Measurements from ENCODE around the gene DCUN1D5.

DCUN1D5 gene

DNA sequence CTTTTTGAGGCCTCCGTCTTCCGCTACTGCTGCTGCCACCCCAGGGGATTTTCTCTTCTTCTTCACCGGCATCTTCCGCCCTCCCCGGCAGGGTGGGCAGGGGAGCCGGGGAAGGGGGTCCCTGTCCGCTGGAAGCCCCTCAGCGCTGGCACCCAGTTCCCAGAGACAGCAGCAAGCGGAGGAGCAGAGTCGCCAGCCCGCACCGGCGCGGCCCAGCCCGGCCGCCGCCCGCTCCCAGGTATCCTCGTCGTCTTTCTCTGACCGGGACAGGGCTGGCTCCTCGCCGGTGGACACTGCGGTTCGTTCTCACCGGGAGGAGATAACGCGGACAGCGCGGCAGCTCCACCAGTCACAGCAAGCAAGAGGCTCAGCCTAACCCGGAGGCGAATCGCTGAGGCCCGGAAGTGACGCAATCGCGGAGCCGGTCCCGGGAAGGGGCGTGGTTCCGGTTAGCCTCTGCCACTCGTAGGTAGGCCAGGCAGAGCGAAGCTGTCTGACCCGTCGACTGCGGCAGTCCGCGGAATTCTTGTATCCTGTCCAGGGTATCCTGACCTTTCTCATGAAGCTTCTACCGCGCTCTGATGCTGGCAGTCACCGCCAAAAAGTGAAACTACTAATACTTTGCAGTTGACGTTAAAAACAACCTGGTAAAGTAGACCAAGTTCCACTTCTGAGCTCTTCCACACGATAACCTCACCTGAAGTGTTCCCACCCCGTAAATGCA is at the start of gene DCUN1D5:
Gene DCUN1D5 (minus strand): TSS at position 360 of the 724 bp plus-strand sequence. CDS start 288 bp downstream, at position 72.
- DNase-seq, result peak; percentile 79 to 95

DNA sequence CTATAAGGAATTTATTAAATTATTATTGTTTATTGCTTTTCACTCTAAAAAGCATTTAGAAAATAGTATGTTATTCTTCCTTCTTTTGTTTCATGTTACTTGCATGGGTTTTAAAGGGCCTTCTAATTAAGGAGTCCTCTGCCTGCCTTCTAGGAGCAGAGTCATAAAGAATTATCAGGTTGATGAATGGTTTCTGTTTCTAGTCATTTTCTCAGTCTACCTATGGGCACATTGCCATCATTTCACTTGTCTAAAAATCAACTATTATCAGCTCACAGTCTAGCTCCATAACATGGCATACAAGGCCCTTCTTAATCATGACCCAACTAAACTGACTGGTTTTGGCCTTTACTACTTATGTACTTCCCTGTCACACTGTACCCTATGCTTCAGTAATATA is 33.5 kb upstream of the DCUN1D5 start:
- no peak for DNase-seq

DNA sequence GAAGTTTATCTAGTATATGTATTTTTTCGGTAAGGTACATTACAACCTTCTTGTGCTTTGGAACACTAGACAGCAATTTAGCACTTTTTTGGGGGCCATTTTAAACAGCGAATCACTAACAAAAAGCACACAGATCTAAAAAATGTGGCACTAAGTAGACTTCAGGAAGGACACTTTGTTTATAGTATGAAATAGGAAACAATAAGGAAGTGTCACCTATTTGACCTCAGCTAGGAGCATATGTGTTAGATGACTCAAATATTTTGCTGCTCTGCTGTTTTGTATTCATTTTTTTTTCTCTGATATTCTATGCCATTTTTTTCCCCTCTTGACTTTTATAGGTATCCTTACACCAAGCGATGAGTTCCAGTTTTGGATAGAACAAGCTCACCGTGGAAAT is 22.9 kb upstream of the DCUN1D5 start:
- no peak for DNase-seq

DNA sequence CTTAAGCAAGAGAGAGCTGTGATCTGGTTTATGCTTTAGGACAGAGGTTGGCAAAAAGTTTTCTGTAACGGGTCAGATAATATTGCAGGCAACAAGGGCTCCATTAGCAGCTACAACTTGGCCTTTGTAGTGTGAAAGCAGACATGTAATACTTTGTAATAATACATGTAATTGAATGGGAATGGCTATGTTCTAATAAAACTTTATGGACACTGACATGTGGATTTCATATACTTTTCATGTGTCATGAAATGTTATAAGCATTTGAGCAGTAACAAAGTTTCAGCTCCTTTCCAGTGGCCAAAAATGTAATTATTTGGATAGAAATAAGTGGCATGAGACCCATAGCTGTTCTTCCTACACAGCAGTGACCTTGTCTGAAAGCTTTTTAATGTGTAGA is 20.4 kb upstream of the DCUN1D5 start:
- DNase-seq, result no peak

DNA sequence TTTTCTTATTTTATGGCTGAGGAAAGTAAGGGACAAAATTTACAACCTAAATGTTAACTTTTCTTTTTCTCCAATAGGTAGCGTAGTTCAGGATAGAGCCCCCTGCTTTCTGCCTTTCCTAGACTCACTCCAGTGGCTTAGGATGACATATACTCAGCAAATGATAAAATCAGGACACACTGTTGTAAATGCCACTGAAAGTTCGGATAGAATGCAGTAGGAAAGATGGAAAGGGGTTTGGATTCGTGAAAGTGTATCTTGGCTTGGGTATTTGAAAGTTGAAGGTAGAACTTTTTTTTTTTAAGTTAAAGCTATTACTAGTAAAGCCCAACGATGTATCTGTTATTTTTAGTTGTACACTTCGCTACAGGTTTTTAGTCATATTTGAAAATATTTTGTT is 19.4 kb upstream of the DCUN1D5 start:
- no peak for DNase-seq

DNA sequence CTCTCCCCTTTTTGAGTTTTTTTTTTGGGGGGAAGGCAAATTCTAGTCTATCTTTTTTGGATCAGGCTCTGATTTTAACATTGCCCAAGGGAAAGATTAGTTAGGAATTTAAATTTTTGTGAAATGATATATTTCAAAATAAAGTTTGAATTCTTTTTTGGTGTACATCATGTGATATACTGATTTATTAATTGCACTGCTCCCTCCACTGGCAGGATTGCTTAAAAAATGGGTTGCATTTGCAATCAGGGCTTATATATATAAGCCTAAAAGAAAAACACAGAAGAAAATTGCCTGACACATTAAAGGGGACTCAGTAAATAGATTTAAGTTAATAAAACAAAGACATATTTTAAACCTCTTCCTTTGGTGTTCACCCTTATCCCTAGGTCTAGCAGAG is 18.4 kb upstream of the DCUN1D5 start:
- DNase-seq, result no peak

DNA sequence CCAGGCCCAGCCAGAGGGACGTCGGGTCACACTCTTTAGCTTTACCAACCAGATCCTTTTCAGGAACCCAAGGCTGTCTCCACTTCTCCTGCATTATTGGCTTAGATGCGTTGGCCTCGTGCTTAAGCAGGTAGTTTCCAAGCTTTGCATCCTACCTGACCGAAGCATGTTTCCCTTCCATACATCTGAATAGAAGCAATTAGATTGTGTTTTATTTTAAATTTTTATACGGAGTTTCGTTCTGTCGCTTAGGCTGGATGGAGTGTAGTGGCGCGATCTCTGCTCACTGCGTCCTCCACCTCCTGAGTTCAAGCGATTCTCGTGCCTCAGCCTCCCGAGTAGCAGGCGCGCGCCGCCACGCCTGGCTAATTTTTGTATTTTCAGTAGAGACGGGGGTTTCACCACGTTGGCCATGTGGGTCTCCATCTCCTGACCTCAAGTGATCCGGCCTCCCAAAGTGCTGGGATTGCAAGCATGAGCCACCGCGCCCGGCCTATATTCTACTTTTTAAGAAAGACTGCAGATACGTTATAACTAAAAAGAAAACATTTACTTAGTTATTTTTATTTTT is 17.9 kb upstream of the DCUN1D5 start:
- DNase-seq, result no peak

DNA sequence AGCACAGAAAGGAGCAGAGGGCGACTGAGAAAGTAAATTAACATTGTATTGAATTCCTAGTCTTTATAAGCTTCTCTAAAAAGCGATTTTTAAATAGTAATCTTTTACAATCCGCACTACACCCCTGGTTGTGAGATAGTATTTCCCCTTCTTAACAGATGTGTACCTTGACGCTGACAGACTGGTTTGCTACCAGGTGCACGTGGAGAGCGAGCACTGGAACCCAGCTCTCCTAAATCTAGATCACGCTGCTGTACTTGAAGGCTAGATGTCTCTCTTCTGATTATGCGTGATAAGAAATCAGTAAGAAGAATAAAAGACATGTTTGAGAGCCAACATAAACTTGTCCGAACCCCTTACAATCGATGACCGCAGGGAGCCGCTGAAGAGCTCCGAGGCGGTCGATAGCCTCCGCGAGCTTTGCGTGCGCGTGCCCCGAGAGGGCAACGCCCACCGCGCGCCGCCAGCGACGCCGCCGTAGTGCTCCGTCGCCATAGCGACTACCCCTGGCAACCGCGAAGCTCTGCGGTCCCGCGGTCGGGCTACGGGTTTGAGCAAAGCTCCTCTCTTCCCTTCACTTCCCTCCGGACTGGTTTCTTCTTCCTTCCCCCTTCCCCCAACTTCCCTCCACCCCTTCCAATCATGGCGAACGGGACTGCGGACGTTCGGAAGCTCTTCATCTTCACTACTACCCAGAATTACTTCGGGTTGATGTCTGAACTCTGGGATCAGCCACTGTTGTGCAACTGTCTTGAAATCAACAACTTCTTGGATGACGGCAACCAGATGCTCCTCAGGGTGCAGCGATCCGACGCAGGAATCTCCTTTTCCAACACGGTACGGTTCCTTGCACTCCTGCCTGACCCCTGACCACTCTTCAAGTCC is 17.2 kb upstream of the DCUN1D5 start, which contains the start of gene DYNC2H1:
Gene DYNC2H1 (plus strand): TSS at position 494 of the 885 bp plus-strand sequence. CDS start 149 bp downstream, at position 643.
- peak; percentile 91 to 97 for DNase-seq

DNA sequence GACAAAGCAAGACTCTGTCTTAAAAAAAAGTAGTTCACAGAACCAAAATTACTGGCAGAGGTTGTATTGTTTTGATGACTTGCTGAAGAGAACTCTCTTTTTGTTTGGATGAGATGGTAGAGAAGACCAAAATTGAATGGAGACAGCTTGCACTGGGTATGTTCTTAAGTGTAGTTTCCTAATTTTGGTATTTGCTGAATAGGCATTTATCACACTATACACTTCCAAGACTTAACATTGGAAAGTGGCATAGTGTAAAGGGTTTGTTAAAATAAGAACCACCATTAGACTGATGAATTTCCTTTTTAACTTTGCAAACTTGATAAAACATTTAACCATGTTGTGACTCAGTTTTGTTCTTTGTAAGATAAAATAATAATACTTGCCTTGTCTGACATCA is 5.3 kb upstream of the DCUN1D5 start:
- no peak for DNase-seq

DNA sequence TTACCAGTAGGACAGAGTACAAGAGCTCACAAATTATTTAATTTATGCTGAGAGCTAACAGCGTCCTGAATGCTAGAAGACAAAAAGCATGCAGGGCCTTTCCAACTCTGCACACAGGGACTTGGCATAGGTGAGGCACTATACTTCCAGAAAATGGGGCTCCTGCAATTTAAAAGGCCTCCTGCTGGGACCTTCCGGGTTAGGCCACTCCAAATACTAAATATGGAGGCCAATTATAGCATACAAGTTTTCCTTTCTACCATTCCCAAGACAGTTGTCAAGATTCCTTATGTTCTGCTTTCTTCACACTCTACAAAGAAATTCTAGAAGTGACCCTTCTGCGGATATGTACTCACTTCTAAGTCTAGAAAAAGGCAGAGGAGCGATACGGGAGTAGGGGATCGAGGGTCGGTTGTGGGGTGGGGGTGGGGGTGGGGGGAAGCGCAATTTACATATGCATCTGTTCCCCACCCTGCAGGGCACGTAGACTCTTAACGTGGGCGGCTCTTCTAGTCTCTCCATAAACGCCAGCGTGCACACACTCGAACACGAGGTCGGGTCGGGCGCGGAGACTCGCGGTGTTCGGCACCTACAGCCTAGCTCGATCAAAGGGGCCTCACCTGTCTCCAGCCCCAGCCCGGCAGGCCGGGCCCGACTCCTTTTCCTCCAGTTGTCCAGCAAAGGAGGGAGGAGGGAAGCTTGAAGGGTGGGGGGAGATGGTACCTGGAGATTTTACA is 728 bp downstream of the DCUN1D5 start:
- DNase-seq, result peak; percentile 39 to 48

DNA sequence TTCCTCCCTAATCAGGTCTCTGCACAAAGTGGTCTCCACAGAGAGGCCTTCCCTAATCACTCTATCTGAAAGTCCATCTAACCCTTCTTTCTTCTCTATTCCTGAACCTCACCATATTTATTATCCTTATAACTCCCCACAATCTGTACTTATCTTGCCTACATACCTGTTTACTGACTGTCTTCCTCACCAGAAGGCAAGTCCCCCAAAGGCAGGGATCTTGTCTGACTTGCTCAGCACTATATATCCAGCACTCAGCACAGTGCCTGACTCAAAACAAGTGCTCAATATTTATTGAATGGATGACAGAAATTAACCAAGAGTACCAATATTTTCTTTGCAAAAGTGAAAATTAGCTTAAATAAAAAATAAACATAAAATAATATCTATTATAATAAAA is 5.5 kb downstream of the DCUN1D5 start:
- DNase-seq, result no peak

DNA sequence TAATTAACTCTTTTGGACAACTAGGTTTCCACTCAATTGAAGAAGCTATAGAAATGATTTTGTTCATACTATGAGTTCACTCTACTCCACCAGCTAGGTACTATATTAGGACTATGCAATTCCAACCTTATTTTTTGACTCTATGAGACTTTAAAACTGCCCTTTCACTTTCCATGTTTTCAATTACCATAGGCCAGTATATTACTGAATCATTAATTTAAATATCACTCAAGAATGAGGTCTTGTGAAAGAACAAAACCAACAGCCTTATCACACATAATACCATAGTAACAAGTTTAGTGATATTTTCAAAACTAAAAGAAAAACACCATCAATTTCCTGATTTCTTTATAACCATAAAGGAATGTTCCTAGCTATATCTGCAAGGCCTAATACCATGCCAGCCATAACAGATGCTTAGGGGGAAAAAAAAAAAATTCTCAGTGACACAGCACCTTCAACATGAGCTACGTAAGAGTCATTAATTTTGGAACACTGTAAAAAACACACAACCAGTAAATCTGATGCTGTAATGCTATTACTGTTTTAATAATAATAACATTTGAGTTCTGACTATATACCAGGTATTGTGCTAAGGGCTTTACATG is 6.1 kb downstream of the DCUN1D5 start:
- DNase-seq, result no peak

DNA sequence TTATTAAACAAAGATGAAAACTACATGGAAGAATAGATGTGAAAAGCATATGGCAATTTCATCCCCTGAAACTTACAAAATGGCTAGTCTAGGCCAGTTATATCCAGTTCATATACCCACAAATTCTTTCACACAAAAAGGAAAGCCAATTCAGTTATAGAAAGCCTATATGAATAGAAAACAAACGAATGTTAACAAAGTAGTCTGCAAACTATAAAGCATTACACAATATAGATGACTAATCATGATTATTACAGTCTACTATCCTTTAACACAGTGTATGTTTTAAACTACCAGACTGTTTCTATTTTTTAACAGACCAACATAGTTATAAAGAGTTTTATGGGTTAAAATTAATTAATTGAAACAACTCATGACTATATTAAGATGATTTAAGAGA is 12.1 kb downstream of the DCUN1D5 start:
- DNase-seq, result no peak

DNA sequence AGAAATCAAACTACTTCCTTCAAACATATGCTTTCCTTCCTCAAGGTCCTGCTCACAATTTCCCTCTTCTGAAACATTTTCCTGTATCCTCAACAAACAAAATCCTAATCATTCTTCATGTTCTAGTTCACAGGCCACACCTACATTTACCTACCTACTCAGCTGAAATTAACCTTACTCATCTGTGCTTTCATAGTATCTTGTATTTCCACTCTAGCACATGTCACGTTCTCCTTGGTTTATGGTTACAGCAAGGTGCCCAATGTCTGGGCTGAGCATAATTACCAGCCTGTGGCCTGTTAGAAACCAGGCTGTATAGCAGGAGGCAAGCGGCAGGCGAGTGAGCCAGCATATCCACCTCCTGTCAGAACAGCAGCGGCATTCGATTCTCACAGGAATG is 13.2 kb downstream of the DCUN1D5 start:
- DNase-seq, result no peak

DNA sequence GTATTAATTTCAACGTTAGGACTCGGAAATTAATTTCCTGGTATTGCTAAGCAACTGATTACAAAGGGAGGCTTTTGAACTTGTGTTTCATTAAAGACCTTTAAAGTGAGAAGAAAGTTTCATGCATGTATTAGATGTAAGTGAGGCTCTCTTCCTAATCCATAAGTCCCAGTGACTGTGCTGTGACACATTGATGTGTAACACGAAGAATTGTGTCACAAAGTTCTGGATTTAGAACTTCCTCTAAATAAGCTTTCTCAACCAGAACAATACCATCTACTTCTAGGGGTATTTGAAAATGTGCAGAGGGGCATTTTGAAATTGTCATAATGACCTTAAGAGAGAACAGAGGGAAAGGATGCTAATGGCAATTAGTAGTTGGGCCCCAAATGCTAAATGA is 14.4 kb downstream of the DCUN1D5 start:
- no peak for DNase-seq

DNA sequence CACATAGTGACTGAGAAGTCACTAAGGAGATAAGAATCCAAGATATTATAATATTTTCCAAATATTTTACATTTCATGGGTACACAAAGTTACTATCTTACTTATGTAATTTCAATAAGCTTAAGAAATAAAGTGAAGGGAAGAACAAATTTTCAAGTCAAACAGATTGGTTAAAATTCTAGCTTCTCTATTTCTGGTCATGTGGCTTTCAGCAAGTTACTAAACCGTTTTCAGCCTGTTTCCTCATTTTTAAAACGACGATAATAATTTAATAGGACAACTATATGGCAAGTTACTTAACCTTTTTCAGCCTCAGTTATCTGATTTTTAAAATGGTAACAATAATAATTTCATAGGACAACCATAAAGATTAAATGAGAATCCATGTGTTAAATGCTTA is 15.6 kb downstream of the DCUN1D5 start:
- no peak for DNase-seq

DNA sequence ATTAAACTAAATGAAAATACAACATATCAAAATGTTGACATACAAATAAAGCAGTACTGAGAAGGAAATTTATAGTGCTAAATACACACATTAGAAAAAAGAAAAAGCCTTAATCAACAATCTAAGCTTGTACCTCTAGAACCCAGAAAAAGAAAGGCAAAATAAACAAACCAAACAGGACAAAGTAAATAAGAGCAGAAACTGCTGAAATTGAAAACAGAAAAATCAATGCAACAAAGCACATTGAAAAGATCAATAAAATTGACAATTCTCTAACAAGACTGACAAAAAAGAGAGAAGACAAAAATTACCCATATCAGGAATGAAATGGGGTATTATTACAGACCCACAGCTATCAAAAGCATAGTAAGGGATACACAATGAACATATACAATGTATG is 21.0 kb downstream of the DCUN1D5 start:
- DNase-seq, result no peak

DNA sequence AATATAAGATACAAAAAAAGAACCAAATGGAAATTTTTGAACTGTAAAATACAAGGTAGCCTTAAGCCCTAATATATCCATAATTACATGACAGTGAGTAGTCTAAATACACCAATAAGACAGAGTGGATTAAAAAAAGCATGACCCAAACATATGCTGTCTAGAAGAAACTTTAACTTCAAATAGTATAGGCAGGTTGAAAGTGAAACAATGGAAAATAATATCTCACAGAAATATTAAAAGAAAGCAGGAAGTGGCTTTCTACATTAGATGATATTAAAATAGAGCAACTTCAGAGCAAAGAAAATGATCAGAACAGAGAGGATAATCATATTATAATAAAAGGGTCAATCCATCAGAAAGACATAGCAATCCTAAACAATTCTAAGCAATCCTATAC is 21.8 kb downstream of the DCUN1D5 start:
- no peak for DNase-seq

DNA sequence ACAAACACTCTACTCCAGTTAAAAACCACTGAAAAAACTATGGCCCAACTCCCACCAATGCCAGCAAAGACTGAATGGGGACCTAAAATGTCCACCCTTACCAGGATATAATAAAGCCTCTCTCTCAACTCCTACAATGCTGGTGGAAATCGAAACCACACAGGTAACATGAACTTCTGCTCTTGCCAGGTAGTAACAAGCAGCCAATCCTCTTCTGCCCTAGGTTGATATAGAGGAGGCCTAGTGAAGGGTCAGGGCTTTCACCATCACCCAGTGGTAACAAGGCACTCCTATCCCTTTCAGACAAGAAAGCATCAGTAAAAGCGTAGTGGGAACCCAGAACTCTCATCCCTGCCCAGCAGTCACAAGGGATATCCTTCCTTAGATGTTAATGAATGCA is 22.6 kb downstream of the DCUN1D5 start:
- DNase-seq, result no peak

DNA sequence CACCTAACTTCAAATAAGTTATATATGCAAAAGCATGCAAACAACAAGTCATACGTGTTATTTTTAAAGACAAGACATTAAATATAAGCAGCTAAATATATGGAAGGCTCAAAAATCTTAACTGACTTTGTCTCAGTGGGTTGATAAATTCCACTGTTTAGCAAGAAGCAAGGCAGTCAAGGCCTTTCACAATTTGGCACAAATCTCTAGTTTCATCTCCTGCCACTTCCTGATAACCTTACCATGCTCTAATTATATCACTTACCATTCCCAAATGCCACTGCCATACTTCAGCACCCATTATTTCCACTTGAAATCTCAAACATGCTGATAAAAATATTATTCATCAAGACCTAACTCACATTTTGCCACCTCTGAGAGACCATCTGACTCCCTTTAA is 24.8 kb downstream of the DCUN1D5 start:
- no peak for DNase-seq

DNA sequence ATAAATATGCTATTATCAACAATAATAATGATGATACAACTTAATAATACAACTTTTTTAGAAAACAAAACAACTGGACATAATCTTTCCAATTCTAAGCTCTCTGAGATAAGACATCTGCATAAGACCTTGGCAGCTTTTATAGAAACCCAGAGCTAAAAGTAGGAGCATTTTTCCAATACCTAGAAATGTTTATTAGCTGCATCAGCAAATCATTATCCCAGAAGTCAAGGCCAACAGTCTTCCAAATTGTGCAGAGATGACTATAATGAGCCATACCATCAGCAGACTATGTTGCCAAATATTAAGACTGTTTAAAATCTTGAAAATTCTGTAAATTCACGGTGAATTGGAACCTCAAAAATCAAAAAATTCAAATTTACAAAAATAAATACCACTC is 30.3 kb downstream of the DCUN1D5 start:
- DNase-seq, result no peak

DNA sequence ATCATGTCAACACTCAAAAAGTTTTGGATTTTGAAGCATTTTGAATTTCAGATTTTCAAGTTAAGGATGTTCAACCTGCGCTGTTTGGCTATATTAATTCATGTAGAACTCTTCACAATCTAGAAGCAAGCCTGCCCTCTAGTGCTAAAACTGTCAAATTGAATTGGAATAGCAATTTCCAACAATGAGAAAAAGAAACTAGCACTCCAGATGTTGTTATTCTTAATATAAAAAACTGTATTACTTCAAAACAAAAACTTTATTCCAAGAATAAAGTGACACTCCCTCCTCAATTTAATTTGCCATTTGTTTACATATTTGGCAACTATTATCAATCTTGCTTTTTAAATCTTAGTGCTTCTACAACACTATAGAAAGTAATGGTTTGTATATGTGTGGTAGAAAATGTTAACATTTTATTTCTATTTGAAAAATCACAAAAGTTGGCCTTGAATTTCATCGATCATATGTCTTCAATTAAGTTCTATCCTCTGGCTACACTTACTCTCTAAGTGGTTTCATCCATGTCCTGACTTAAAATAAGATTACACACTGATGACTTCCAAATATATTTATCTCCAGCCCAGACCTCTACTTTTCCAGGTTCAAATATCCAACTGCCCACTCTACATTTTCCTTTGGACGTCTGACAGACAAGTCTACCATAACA is 36.6 kb downstream of the DCUN1D5 start:
- DNase-seq, result peak in 1 of 2 experiments; percentile 40
